Activated T-cell treated with anti-CD3 and anti-CD28 coated beads for 4 hours (primary cell): ENCODE results near the gene IER2.
A peak's percentile ranks its signal among the peaks of the same experiment; 100 is the strongest.

Experiments used
- DNase-seq: peaks from one replicate; pipeline ENCODE4 v3.0.0-alpha.2; 2020

The IER2 gene, protein sequence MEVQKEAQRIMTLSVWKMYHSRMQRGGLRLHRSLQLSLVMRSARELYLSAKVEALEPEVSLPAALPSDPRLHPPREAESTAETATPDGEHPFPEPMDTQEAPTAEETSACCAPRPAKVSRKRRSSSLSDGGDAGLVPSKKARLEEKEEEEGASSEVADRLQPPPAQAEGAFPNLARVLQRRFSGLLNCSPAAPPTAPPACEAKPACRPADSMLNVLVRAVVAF

DNA sequence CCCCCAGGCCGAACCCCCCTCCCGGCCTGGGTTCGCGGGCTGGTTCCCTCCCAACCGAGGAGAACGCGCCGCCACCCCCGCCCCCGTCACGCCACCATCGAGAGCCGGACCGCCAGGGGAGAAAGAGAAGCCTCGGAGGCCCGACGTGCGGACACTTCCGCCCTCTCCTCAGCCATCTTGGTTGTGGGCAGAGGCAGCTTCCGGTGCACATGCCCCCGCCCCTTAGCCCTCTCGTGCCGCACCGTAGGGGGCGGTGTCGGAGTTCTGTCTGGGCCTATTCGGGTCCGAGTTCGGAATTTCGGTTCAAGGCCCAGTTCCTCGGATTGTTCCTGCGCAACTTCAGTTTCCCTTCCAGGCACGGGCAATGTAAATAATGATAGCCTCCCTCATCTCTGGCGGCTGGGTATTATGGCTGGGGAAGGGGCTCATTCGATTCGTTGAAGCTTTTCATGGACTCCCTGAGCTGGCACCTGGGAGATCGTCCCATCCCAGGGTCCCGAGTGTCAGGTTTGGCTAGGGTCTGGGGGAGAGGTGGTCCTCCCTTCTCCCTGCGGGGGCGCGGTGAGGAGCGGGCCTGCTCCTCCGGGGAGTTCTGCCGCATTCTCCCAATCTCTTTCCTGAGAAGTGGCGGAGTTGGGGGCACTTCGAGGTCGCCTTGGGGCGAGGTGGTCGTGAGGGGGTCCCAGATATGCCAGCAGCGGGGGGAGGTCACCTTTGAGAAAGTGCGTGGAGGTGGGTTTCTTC, at the start of gene IER2, which contains the start of gene STX10:
IER2 (plus strand) TSS at position 225 of the 744 bp plus-strand sequence. CDS start 2,776 bp downstream, outside the sequence.
STX10 (minus strand) TSS at position 189 of the 744 bp plus-strand sequence. CDS start 202 bp downstream, outside the sequence.
- peak; percentile 91 for DNase-seq

DNA sequence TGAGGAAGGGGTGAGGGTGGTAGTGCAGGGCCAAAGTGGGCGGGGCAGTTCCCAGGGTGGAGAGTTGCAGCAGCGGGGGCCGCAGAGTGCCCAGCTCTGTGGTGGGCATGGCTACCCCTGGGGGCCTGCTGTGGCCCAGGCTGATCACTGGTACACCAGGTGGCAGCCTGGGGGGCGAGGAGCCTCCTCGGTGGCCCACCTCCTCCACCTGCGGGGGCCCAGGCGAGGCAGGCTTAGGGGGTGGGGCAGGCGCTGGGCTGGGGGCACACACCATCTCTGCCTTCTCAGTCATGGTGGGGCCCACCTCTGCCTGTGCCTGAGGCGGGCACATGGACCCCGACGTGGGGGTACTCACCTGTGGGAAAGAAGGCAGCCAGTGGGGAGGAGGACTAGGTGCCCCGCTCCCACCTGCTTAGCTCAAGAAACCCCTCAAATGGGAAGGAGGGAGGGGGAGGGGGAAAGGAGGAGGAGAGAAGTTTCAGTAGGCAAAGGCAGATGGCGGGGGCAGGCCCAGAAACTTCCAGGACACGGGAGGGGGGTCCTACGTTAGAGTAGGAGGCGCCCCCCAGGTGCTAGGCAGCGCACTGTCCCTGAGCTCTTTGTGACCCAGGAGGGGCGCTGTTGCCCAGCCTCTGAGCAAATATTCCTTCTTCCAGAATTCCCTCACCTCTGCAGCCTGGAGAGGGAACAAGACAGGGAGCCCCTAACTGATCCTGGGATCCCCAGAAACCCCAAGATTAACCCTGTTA, 49.2 kb upstream of the IER2 start:
- no peak for DNase-seq

DNA sequence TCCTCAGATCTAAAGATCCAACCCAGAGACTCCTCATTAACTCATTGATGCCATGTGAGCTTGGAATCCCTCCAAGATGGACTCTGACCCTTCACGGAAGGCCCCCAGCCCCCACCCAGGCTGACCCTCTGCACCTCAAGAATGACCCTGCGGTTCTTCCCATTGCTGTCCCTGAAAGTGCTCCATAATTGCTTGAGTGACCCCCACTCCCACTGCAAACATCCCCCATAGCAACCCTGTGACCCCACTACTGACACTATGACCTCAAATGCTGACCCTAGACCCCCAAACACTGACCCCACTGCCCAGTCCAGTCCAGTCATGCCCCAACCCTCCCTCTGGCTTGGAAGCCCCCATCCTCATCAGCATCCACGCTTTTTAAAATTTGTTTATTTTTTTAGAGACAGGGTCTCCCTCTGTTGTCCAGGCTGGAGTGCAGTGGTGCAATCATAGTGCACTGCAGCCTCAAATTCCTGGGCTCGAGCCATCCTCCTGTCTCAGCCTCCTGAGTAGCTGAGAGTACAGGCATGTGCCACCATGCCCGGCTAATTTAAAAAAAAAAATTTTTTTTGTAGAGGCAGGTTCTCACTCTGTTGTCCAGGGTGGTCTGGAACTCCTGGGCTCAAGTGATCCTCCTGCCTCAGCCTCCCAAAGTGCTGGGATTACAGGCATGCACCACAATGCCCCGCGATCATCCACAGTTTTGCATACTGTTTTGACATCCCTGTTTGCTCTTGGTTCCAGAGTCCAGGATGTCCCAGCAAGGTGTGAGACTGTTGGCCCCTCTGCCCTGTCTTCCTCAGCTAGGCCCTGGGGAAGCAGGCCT, 48.4 kb upstream of the IER2 start:
- DNase-seq = no peak

DNA sequence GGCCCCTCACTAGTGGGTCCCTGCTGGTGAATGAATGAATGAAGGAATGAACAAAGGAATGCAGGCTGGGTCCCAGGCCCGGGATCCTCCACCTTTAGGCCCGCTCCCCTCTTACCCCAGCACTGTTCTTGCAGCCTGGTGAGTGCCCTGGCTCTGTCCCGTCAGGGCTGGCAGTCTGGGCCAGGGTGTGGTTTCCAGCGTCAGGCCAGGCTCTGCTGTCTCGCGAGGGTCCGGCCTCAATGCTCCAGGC, 47.9 kb upstream of the IER2 start:
- no peak for DNase-seq

DNA sequence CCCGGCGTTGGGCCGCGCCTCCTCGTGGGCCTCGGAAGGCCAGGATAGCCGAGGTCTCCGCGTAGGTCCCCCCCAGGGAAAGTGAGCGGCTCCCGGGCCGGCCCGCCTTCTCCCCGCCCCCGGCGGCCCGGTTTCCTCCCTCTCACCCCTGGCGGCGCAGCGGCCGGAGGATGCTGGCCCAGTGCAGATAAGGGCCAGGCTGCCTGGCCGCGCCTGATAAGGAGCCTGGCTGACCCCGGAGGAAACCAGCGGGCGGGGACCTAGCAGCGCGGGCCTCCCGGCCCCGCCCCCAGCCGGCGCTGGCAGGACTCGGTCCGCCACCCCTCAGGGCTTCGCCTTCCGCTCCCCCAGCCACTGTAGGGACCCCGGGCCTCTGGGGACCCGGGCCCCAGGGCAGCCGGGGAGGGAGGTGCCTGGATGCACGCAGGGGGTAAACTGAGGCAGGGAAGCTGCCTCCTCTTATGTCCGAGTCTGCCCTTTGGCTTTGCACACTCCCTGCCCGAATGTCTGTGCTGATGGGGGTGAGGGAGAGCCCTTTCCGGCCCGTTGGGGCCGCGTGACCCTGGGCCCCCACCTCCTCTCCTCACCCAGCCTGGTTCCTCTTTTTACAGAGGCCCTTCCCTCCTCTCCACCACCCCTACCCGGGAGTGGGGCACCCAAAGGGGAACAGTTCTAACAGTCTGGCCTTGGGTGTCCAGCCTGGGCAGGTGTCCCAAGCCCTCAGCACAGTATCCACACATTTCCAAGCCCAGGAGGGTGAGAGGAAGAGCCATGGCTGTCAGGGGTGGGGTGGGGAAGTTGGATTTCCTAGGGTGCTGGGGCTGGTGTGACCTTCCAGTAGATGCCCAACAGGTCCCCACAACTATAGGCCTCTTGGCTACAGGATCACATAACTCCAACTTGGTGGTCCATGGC, 47.3 kb upstream of the IER2 start, which contains the start of gene LYL1:
LYL1 (minus strand) TSS at position 193 of the 915 bp plus-strand sequence. CDS start 1,687 bp downstream, outside the sequence.
- no peak for DNase-seq

DNA sequence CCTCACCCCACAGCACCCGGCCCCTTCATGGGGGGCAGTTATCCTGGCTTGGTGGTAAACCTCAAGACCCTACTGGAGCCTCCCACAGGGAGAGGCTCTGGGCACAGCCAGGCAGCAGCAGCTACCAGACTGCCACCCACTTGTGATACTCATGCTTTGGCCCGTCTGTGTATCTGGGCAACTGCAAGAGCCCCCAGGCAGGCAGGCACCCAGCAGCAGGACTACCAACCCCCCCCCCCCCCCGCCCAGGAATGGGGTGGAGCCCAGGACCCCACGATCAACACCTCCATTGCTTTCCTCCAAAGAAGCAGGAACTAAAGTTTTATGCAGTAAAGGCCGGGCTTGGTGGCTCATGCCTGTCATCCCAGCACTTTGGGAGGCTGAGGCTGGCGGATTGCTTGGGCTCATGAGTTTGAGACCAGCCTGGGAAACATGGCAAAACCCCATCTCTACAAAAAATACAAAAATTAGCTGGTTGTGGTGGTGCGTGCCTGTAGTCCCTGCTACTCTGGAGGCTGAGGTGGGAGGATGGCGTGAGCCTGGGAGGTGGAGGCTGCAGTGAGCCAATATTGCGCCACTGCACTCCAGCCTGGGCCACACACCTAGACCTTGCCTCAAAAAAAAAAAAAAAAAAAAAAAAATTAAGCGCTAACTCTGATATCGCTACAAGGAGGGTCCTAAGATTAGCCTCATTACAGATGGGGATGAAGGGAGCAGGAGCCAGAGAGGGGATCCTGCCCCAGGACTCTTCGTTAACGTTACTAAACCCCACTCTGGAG, 46.4 kb upstream of the IER2 start:
- no peak for DNase-seq

DNA sequence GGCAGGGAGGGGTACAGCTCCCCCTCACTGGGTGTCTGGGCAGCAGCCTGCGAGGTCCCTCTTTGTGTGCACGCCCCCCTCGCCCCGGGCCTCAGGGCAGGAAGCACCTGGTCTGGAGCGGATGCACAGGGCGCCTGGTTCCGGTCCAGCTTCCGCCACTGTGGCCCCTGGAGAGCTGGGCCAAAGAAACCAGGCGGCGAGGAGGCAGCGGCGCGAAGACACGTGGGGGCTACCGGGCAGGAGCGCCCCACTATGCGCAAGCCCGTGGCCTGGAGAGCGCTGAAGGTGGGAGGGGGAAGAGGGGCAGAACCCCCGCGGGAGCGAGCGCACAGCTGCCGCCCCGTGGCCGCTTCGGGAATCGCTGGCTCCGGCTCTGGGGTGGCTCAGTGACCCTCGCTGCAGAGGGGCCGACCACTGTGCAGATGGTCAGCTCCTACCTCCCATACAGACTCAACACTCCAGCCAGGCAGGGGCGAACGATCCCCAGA, 45.8 kb upstream of the IER2 start:
- peak; percentile 55 for DNase-seq

DNA sequence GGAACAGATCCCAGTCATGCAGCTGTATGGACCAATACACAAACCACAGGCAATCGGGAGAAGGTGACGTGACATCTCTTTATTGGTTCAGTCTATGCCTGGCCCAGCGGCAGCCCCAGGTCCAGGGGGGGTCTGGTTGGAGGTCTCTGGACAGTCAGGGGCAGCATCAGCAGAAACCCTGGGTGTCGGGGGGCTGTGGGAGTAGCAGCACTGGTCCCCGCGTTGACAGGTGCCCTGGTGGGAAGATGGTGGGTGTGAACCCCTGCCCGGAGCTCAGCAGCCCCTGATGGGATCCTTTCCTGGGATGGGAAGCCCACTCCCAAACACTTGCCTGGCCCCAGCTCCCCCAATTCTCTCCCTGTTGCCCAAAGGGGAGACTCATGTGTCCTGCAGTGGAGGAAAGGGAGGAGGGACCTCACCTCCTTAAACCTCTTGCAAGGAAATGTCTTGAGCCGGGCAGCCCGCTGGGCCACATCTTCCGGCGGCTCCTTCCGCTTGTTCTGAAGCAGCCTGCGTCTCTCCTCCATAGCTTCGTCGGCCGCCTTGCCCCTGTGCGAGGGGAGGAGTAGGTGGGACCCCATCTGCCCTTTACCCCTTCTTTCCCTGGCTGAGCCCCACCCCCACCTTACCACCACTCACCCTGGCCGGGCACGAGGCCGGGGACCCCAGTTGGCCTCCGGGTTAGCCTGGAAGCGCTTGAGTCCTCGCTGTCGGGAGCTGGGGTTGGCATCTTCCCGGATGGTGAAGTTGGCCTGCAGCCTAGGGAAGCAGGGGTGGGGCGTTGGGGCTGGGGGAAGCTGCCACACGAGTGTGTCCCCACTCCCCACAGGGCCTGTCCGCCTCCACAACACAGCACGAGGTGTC, 45.1 kb upstream of the IER2 start:
- no peak for DNase-seq

DNA sequence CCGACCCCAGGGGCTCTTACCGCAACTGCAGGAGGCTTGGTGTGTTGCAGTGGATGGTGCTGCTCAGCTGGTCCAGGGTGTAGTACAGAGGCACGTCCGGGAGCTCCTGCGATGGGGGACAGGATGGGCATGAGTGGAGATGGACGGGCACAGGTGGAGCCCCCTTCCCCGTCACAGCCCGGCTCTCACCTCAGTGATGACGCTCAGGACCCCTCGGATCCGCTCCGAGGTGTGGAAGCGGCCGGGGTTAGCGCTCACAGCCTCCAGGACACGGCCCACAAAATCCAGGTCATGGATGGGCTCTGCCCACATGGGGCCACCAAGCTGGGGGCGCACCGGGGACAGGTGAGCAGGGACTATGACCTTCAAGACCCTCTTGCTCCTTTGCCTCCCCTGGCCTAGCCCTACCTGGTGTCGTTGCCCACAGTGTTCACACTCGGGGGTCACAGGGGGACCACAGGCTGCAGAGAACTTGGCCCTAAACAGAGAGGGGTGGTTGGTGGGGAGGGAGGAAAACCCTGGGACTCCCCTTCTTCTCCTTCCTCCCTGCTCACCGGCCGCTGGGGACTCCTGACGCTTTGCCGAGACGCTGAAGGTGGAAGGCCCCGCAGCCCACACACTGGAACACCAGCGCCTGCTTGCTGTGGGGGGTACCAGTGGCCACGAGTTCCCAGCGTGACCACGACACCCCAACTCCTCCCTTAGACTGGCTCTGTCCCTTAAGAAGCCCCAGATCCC, 40.7 kb upstream of the IER2 start:
- DNase-seq = no peak

DNA sequence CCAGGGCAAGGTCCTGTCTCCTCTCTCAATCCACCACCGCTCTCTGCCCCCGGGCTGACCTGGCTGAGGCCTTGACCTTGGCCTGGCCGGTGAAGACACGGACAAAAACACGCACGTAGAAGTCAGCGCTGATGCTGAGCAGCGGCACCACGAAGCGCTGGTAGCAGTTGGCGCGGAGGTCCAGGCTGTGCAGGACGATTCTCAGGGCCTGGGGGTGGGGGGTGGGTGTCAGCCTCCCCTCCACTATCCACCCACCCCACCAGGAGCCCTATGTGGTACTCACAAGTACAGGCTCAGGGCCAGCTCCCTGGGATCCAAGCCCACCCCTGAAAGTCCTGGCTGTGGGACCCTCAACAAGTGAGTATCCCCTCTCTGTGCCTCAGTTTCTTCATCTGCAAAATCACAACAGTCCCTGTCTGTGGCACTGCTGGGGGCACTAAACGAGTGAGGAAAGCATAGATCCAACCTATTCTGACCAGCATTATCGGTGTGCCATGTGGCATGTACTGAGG, 40.1 kb upstream of the IER2 start:
- DNase-seq = no peak

DNA sequence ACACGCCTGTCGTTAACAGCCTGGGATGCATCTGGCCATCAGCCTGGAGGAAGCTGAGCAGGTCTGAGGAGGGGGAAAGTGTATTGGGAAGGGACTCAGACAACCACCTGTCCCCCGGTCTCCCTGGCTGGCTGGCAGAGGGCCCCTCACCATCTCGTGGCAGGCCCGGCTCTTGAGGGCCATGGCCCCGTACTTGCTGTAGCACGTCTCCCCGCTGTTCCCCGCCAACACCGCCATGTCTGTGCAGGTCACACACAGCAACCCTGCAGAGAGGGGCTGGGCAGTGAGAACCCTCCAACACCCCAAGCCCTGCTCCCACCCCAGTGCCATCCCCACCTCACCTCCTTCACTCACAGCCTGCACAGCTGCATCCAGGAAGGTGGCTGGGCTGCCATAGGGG, 37.7 kb upstream of the IER2 start:
- no peak for DNase-seq

DNA sequence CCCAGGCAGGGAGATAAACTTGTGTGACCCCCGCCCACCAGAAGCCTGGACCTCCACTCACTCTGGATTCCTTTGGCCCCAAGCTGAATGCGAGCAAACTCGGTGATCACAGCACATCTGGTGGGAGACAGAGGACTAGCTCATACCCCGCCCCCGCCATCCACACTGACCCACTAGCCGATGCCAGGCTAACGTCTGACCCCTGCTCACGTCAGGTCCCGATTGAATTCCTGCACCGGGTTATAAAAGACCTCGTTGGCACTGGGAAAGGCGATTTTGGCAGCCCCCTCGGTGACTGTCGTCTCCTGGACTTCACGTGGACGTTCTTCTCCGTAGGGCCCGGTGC, 34.3 kb upstream of the IER2 start:
- no peak for DNase-seq

DNA sequence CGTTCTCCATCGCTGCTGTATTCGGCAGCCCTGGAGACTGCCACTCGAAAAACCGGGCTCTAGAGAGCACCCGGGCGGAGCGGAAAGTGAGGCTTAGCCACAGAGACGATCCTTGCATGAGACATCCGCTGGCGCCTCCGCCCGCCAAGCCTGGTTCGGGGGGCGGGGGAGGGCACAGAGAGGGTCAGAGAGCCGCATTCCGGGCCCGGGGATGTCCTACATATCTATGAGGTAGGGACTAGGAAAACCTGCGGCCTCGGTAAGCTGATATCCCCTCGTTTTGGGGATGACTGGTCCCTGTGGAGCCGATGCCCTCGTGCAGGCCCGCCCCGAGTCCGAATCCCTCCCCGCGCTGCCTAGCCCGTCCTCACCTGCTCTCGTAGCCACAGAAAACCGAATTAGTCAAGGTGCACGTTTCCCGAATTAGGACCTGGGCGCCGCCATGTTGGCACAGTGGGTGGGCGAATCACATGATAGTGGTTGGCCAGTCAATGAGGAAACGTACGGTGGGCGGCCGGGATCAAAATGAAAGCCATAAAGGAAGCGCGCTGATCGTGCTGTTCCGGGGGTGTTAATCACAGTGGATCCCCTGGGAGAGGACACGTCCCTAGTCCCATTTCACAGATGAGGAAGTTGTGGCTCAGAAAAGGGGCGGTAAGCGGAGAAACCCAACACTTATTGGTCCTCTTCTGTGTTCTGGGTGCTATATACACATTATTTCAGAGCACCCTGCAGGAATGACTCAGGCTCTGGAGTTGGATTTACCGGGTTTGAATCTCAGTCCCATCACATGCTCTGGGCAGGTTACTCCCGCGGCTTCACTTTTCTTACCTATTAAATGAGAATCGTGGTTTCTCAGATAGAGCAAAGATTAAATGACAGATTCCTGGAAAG, 33.7 kb upstream of the IER2 start, which contains the start of gene TRMT1:
TRMT1 (minus strand) TSS at position 459 of the 894 bp plus-strand sequence; CDS start at position 118, 341 bp downstream.
- DNase-seq = peak; percentile 91

DNA sequence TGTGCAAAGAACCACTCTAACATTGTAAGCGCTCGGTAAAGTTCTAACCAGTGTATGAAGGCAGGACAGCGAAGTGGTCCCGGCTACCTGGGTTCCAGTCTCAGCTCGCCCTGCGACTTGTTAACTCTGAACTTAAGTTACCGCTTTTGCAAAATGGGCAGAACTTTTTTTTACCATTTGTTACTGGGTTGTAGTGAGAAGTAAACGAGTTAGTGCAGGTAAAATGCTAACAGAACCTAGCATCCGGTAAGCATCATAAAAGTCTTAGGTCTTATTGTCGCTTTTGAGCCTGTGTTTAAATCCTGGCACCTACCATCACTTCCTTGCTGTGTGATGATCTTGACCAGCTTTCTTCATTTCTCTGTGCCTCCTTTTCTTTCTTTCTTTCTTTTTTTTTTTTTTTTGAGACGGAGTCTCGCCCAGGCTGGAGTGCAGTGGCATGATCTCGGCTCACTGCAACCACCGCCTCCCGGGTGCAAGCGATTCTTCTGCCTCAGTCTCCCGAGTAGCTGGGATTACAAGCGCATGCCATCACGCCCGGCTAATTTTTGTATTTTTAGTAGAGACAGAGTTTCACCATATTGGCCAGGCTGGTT, 32.9 kb upstream of the IER2 start:
- DNase-seq = no peak

DNA sequence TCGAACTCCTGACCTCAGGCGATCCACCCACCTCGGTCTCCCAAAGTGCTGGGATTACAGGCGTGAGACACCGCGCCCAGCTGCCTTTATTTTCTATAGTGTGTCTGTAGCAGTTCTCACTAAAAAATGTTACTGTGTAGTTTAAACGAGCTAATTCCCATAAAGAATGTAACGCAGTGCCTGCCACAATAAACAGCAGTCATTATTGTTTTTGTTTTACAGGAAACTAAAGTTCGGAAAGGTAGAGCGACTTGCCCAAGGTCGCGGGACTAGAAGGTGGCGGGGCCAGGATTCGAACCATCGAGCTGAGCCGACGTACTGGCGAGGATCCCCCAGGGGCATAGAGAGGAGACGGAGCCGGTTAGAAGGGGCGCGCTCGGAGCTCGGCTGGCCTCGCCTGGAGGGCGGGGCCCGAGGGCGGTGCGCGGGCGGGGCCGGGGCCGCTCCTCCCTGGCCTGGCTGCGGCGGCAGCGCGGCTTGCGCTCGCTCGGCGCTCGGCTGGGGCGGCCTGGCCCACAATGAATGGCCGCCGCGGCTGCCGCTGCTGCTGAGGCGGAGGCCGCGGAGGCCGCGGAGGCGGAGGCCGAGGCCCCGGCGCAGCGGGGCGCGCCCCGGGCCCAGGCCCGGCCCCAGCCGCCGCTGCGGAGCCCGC, 32.3 kb upstream of the IER2 start, which contains the start of gene NACC1:
NACC1 (plus strand) TSS at position 493 of the 652 bp plus-strand sequence. CDS start 16,944 bp downstream, outside the sequence.
- peak; percentile 84 for DNase-seq

DNA sequence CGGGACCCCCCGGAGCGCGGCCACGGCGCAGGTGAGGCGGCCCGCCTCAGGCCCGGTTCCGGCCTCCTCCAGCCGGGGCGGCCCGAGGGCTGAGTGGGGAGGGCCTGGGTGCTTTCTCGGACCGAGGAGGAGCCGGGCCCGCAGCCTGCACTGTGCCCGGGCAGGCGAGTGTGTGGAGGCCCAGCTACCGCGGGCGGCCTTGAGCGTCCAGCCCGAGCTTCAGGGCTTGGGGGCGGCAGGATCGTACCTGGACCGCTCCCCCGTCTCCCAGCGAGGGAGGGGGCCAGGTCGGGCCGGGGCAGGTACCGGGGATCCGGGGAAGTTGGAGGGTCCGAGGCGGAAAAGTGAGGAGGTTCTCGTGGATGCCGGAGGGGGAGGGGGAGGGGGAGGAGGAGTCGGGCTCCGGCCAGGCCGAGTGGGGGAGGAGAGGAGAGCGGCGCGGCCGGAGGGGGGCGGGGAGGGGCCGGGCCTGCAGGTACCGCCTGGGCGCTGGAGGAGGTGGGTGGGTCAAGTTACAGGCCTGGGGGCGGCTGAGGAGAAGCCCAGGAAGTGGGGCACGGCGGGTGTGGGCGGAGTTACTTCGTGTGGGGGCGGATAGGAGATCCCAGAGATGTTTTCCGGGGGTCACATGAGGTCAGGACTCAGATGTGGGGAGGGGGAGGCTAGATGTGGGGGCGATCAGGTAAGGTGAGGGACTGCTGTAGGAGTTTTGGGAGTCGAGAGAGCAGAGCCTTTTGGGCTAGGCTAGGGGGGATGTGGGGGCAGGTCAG, 31.6 kb upstream of the IER2 start:
- no peak for DNase-seq
